DND-41 (cell line): ENCODE results near the gene NR4A1.
A peak's percentile ranks its signal among the peaks of the same experiment; 100 is the strongest.

ENCODE experiments used
- ATAC-seq: fragments of 200-7000 bp; cut with Tn5 transposase; 3 replicates; pipeline ENCODE4 v1.9.1; 2021; ENCODE audit warnings: low read depth; ENCODE audit not compliant: insufficient read depth
- DNase-seq: peaks from one replicate; pipeline ENCODE4 v3.0.0-alpha.2; 2020
- H2AFZ ChIP-seq: 2 replicates; pipeline ENCODE4 v1.6.0; 2012; ENCODE audit warnings: low read depth, low read length
- H3K27ac ChIP-seq: 2 replicates; pipeline ENCODE4 v1.5.1; 2012; ENCODE audit warnings: low read length, inconsistent platforms
- H3K27me3 ChIP-seq: fragments of 200-600 bp; sonication (generic); 2 replicates; pipeline ENCODE4 v1.6.0; 2012; ENCODE audit warnings: low read length, mild to moderate bottlenecking, inconsistent platforms; ENCODE audit not compliant: insufficient read depth, poor library complexity
- H3K36me3 ChIP-seq: 2 replicates; pipeline ENCODE4 v1.5.1; 2012; ENCODE audit warnings: low read length, inconsistent platforms; ENCODE audit not compliant: insufficient read depth
- H3K4me1 ChIP-seq: 2 replicates; pipeline ENCODE4 v1.5.1; 2012; ENCODE audit warnings: mild to moderate bottlenecking, low read length; ENCODE audit not compliant: insufficient read depth
- H3K4me2 ChIP-seq: 2 replicates; pipeline ENCODE4 v1.6.0; 2012; ENCODE audit warnings: mild to moderate bottlenecking, moderate library complexity, low read length, inconsistent platforms; ENCODE audit not compliant: insufficient read depth
- H3K4me3 ChIP-seq, 2 experiments: fragments of 200-600 bp in 1 of 2; shearing (Covaris generic) in 1 of 2; 2 replicates each; pipeline ENCODE4 v1.5.1; 2012 to 2016; ENCODE audit warnings: inconsistent platforms in 2 of 2, low read length in 2 of 2, mild to moderate bottlenecking in 2 of 2, low read depth in 1 of 2, moderate library complexity in 1 of 2
- H3K79me2 ChIP-seq: 2 replicates; pipeline ENCODE4 v1.6.0; 2012; ENCODE audit warnings: low read length, inconsistent platforms; ENCODE audit not compliant: insufficient read depth
- H3K9ac ChIP-seq: 2 replicates; pipeline ENCODE4 v1.6.0; 2012; ENCODE audit warnings: low read depth, mild to moderate bottlenecking, inconsistent platforms, low read length, moderate library complexity
- H3K9me3 ChIP-seq: 2 replicates; pipeline ENCODE4 v1.5.1; 2012; ENCODE audit warnings: low read length, moderate library complexity, mild to moderate bottlenecking, inconsistent platforms; ENCODE audit not compliant: insufficient read depth, severe bottlenecking
- H4K20me1 ChIP-seq: 2 replicates; pipeline ENCODE4 v1.6.0; 2012; ENCODE audit warnings: low read length; ENCODE audit not compliant: insufficient read depth
- EZH2 ChIP-seq: IDR thresholded peaks from 3 replicates; pipeline ENCODE4 v1.6.1; 2012; ENCODE audit warnings: borderline replicate concordance, low read depth, mild to moderate bottlenecking, moderate library complexity, low read length, inconsistent platforms; ENCODE audit not compliant: severe bottlenecking
- TF ChIP-seq, protein P1 (sequence below): IDR thresholded peaks from 2 replicates; pipeline ENCODE4 v1.5.1; 2012; ENCODE audit warnings: borderline replicate concordance, low read length, moderate library complexity, mild to moderate bottlenecking; ENCODE audit not compliant: poor library complexity, severe bottlenecking; ENCODE audit errors: extremely low read depth

Gene NR4A1

DNA sequence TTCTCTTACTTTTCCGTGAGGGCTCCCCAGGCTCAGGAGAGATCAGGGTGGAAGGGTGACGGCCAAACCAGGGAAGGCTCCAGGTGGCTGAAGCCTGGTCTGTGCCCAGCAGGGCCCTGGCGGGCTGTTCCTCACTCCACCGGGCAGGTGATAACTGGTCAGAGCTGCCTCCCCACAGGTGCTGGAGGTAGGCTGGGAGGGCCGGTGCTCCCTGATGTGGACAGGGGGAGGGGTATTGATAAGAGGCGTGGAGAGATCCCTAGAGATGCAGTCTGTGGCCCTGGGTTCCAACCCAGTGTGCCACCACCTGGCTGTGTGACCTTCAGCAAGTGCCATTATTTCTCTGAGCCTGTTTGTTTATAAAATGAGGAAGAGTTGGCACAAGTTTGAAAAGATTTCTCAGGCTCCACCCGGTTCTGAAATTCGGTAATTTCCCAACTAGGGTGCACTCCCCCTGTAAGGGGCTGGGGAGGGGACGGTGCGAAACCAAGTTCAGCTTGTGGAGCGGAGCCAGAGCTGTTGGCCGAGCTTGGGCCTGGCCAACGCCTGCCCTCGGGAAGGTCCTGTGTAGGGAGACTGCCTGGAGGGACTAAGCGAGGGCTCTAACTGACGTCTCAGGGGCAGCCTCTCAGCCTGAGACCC is 1.0 kb upstream of the NR4A1 start:
- TF ChIP-seq, protein P1, sequence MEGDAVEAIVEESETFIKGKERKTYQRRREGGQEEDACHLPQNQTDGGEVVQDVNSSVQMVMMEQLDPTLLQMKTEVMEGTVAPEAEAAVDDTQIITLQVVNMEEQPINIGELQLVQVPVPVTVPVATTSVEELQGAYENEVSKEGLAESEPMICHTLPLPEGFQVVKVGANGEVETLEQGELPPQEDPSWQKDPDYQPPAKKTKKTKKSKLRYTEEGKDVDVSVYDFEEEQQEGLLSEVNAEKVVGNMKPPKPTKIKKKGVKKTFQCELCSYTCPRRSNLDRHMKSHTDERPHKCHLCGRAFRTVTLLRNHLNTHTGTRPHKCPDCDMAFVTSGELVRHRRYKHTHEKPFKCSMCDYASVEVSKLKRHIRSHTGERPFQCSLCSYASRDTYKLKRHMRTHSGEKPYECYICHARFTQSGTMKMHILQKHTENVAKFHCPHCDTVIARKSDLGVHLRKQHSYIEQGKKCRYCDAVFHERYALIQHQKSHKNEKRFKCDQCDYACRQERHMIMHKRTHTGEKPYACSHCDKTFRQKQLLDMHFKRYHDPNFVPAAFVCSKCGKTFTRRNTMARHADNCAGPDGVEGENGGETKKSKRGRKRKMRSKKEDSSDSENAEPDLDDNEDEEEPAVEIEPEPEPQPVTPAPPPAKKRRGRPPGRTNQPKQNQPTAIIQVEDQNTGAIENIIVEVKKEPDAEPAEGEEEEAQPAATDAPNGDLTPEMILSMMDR, result no peak
- no peak for TF ChIP-seq EZH2
- Histone ChIP-seq H3K27ac (no peak overlapping the region), H2AFZ (no peak overlapping the region), H3K36me3 (no peaks in the 10 kb centered on the region), H3K9me3 (no peaks in the 10 kb centered on the region), H4K20me1 (peaks cover 37% of the 10 kb centered on the region), H3K79me2 (no peaks in the 10 kb centered on the region), H3K4me2 (peak overlapping the region; percentile 67), H3K4me1 (peaks cover 19% of the 10 kb centered on the region), H3K9ac (no peak overlapping the region), H3K4me3 (peak overlapping the region in 1 of 2 experiments; percentile 41; a peak in 2 of 4 replicates), H3K27me3 (peaks cover 54% of the 10 kb centered on the region)
- ATAC-seq, result no peak
- no peak for DNase-seq

- peak; percentile 10 for DNase-seq
- Histone ChIP-seq H2AFZ (no peak overlapping the region), H3K27ac (no peak overlapping the region), H3K4me3 (no peak overlapping the region), H3K9me3 (no peaks in the 10 kb centered on the region), H3K4me2 (no peak overlapping the region), H3K27me3 (peaks cover 60% of the 10 kb centered on the region), H4K20me1 (peaks cover 37% of the 10 kb centered on the region), H3K4me1 (peaks cover 19% of the 10 kb centered on the region), H3K79me2 (no peaks in the 10 kb centered on the region), H3K9ac (no peak overlapping the region), H3K36me3 (no peaks in the 10 kb centered on the region)
- TF ChIP-seq, protein P1, result no peak
- TF ChIP-seq EZH2, result no peak
- ATAC-seq, result no peak
These were observed 1.4 kb downstream of the NR4A1 start for GRCh38 chr12:52052468-52053186.

DNA sequence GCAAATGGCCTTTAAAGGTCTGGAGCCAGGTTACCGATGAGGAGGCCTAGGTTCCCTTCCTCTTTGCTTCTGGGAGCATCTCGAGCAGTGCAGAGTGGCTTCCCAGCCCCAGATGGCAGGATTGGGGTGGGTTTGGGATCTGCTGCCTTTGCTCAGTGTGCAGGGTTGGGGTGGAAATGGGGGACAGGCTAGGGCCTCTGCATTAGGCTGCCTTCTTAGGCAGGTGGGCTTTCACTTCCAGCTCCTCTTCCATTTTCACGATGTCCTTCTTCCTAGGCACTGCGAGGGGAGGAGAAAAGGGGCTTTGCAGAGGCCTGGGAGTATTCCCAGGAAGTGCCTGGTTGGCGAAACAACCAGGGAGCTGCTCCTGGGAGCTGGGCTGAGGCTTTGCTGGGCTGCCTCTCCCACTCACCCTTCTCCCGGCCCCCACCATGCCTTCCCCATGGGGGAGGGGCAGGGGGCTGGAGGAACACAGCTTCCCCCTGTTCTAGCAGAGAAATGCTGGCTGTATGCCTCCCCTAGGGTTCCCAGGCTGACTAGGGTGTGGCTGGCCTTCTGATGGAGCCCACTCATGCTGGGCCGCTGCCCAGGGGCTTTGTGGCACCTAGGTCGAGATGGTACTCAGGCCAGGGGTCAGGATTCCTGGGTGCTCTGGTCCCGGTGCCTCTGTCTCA is 2.4 kb downstream of the NR4A1 start:
- Histone ChIP-seq H3K4me2 (no peak overlapping the region), H3K4me1 (peaks cover 19% of the 10 kb centered on the region), H3K9me3 (no peaks in the 10 kb centered on the region), H3K36me3 (no peaks in the 10 kb centered on the region), H4K20me1 (peaks cover 37% of the 10 kb centered on the region), H3K27ac (no peak overlapping the region), H3K4me3 (no peak overlapping the region), H2AFZ (no peak overlapping the region), H3K79me2 (no peaks in the 10 kb centered on the region), H3K9ac (no peak overlapping the region), H3K27me3 (peaks cover 61% of the 10 kb centered on the region)
- TF ChIP-seq, protein P1, result no peak
- TF ChIP-seq EZH2, result no peak
- DNase-seq, result no peak
- ATAC-seq, result no peak
